PFSK-1 (cell line): ENCODE results near the gene PLXDC2.

ENCODE experiments used
- FOXP2 ChIP-seq: optimal IDR thresholded peaks from 2 replicates; pipeline ENCODE3; 2011; ENCODE audit warnings: borderline replicate concordance, control low read depth, inconsistent platforms; ENCODE audit not compliant: insufficient read depth; ENCODE audit errors: extremely low read length, extremely low read depth
- POLR2AphosphoS5 ChIP-seq: IDR thresholded peaks from 2 replicates; pipeline ENCODE4 v1.6.1; 2012; ENCODE audit warnings: low read depth, mild to moderate bottlenecking, control low read depth, low read length, moderate library complexity
- REST ChIP-seq, 2 experiments: IDR thresholded peaks; 2 replicates each; pipeline versions ENCODE4 v1.6.1 to v1.8.0; 2011 to 2012; ENCODE audit warnings: low read depth in 2 of 2, low read length in 2 of 2, control low read depth in 1 of 2, inconsistent platforms in 1 of 2, mild to moderate bottlenecking in 1 of 2, moderate library complexity in 1 of 2; ENCODE audit not compliant: insufficient read depth in 1 of 2
- SIN3A ChIP-seq: IDR thresholded peaks from 2 replicates; pipeline ENCODE4 v1.6.1; 2012; ENCODE audit warnings: mild to moderate bottlenecking, low read length, moderate library complexity, borderline replicate concordance; ENCODE audit not compliant: insufficient read depth
- TAF1 ChIP-seq: IDR thresholded peaks from 2 replicates; pipeline ENCODE4 v1.6.1; 2012; ENCODE audit warnings: low read length, control low read depth, borderline replicate concordance; ENCODE audit not compliant: insufficient read depth

Gene PLXDC2

GRCh38 chr10:20247891-20248708, 431.9 kb downstream of the PLXDC2 start:
- TF ChIP-seq FOXP2 (no peak), TAF1 (no peak), POLR2AphosphoS5 (no peak), SIN3A (no peak), REST (IDR thresholded peaks at IDR 0.05; ENCODE audit: insufficient read depth in 1 of 2, low read depth in 2 of 2, low read length in 2 of 2) (no peak)

DNA sequence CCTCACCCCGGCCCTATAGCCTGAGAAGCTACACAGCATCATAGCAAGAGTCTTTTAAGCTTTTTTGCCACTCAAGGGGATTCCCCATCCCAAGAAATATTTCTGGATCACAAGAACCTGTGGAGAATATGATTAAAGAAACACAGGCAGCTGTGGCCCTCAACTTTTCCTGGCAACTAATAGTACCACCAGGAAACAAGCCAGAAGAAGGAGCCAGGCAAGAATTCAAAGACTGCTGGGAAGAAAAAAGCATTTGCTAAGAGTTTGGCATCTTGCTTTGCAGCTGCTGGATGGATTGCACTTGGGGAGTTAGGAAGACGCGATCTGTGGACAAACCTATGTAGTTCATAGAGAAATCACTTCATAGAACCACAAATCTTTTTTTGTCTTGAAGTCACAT, 437.8 kb downstream of the PLXDC2 start:
- TF ChIP-seq POLR2AphosphoS5 (no peak), FOXP2 (no peak), TAF1 (no peak), REST (IDR thresholded peaks at IDR 0.05; ENCODE audit: insufficient read depth in 1 of 2, low read depth in 2 of 2, low read length in 2 of 2) (no peak), SIN3A (no peak)

- TF ChIP-seq POLR2AphosphoS5: no peak
- no peak for TF ChIP-seq REST (IDR thresholded peaks at IDR 0.05; ENCODE audit: insufficient read depth in 1 of 2, low read depth in 2 of 2, low read length in 2 of 2)
- no peak for TF ChIP-seq TAF1
- no peak for TF ChIP-seq FOXP2
- no peak for TF ChIP-seq SIN3A
Measured at GRCh38 chr10:20254497-20254896, 438.3 kb downstream of the PLXDC2 start.

- TF ChIP-seq FOXP2 (no peak), TAF1 (no peak), POLR2AphosphoS5 (no peak), REST (IDR thresholded peaks at IDR 0.05; ENCODE audit: insufficient read depth in 1 of 2, low read depth in 2 of 2, low read length in 2 of 2) (no peak), SIN3A (no peak)
Measured at GRCh38 chr10:20256969-20257368, 440.7 kb downstream of the PLXDC2 start.
